T-helper 1 cell (primary cell): ENCODE results near the gene BACE2.

Source experiments
- DNase-seq, 5 donors: peaks; one replicate each; pipeline ENCODE4 v3.0.0-alpha.2; 2012 to 2020
- total RNA-seq, 4 donors: gene quantifications; one replicate each; lab custom pipeline; 2026; lab: John Stamatoyannopoulos, UW

BACE2 gene
- total RNA-seq, result 0 to 0.23 (median 0) reads per million in 4 donors

GRCh38 chr21:41167348-41168342 lies at the start of gene BACE2:
Gene BACE2, plus strand, starts transcription at chr21:41168160. Its CDS starts 104 bp downstream, at chr21:41168264.
- peak in 3 of 5 donors; percentile 3 to 47 (median 8) for DNase-seq

GRCh38 chr21:41119901-41120300 lies 48.1 kb upstream of the BACE2 start:
- no peak for DNase-seq

GRCh38 chr21:41120997-41121396 lies 47.0 kb upstream of the BACE2 start:
- DNase-seq, result no peak

GRCh38 chr21:41121785-41122415 lies 46.1 kb upstream of the BACE2 start:
- peak in 2 of 5 donors; percentile 14 to 46 for DNase-seq

GRCh38 chr21:41124641-41125201 lies 43.2 kb upstream of the BACE2 start:
- no peak for DNase-seq

GRCh38 chr21:41128981-41129380 lies 39.0 kb upstream of the BACE2 start:
- DNase-seq, result no peak

GRCh38 chr21:41130883-41131282 lies 37.1 kb upstream of the BACE2 start:
- no peak for DNase-seq

GRCh38 chr21:41133874-41134522 lies 34.0 kb upstream of the BACE2 start:
- DNase-seq, result no peak

GRCh38 chr21:41135746-41136145 lies 32.2 kb upstream of the BACE2 start:
- no peak for DNase-seq

GRCh38 chr21:41136286-41136685 lies 31.7 kb upstream of the BACE2 start:
- no peak for DNase-seq

GRCh38 chr21:41137401-41137800 lies 30.6 kb upstream of the BACE2 start:
- no peak for DNase-seq

GRCh38 chr21:41137889-41138288 lies 30.1 kb upstream of the BACE2 start:
- DNase-seq, result no peak

- DNase-seq, result no peak
Measured at GRCh38 chr21:41138711-41139110, 29.2 kb upstream of the BACE2 start.

- DNase-seq, result no peak
Measured at GRCh38 chr21:41139275-41139674, 28.7 kb upstream of the BACE2 start.

- no peak for DNase-seq
Measured at GRCh38 chr21:41139951-41140350, 28.0 kb upstream of the BACE2 start.

GRCh38 chr21:41141031-41141457 lies 26.9 kb upstream of the BACE2 start:
- no peak for DNase-seq

- no peak for DNase-seq
Measured at GRCh38 chr21:41142051-41142795, 25.7 kb upstream of the BACE2 start.

- no peak for DNase-seq
Measured at GRCh38 chr21:41143596-41144325, 24.2 kb upstream of the BACE2 start.

GRCh38 chr21:41147096-41147978 lies 20.6 kb upstream of the BACE2 start:
- DNase-seq, result no peak

GRCh38 chr21:41147979-41148355 lies 20.0 kb upstream of the BACE2 start:
- no peak for DNase-seq
